IMR-90 (cell line): ENCODE data around the gene TRIM36.

Experiments
- BHLHE40 ChIP-seq: fragments of 150-350 bp; IDR thresholded peaks from 2 replicates; pipeline ENCODE4 v1.6.1; 2016; ENCODE audit warnings: mild to moderate bottlenecking, low read depth, low read length
- CEBPB ChIP-seq: IDR thresholded peaks from 2 replicates; pipeline ENCODE4 v1.6.1; 2012; ENCODE audit warnings: low read depth, low read length, improper control_type of control experiment
- POLR2A ChIP-seq: IDR thresholded peaks from 2 replicates; pipeline ENCODE4 v1.6.1; 2012; ENCODE audit warnings: mild to moderate bottlenecking, low read depth, low read length
- RAD21 ChIP-seq: IDR thresholded peaks from 2 replicates; pipeline ENCODE4 v1.6.1; 2012; ENCODE audit warnings: low read length, improper control_type of control experiment
- RCOR1 ChIP-seq: IDR thresholded peaks from 2 replicates; pipeline ENCODE4 v1.6.1; 2012; ENCODE audit warnings: mild to moderate bottlenecking, low read length, improper control_type of control experiment; ENCODE audit not compliant: insufficient replicate concordance
- SMC3 ChIP-seq: fragments of 150-350 bp; IDR thresholded peaks from 2 replicates; pipeline ENCODE4 v1.6.1; 2016; ENCODE audit warnings: low read depth, mild to moderate bottlenecking, antibody characterized with exemption, low read length, moderate library complexity
- TF ChIP-seq, protein P1 (sequence below): conservative IDR thresholded peaks from 2 replicates; pipeline ENCODE4 v1.5.1; 2012; ENCODE audit warnings: mild to moderate bottlenecking, low read depth, low read length, improper control_type of control experiment
- TF ChIP-seq, protein P2 (sequence below): fragments of 150-350 bp; IDR thresholded peaks from 2 replicates; pipeline ENCODE4 v1.6.1; 2017; ENCODE audit warnings: mild to moderate bottlenecking, antibody characterized with exemption, low read length, low read depth
- TF ChIP-seq, protein P3 (sequence below): fragments of 150-350 bp; IDR thresholded peaks from 2 replicates; pipeline ENCODE4 v1.6.1; 2016; ENCODE audit warnings: low read depth, mild to moderate bottlenecking, low read length, moderate library complexity, borderline replicate concordance

DNA sequence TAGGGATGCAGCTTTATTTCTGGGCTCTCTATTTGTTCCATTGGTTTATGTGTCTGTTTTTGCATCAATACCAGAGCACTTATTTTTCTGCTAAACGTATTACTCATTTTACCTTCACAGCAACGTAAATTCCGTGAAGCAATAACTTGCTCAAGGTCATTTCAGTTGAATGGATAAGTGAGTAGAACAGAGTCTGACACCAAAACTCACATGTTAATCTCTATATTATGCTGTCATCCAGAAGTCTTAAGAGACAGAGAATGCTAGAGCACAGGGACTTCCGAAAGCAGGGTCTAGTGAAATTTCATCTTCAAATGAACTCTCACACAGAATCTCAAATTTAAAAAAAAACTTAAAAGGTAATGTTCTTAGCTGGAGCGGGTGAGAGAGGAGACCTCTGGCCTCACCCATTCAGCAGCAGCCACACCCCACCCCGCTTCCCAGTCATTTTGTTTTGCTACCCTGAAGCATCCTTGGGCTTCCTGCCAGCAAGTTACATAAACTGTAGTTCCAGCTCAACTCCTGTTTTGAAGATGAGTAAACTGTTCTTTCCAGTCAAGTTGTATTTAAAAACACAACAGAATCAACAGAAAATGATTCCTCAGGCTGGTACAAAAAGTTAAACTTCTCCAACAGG, 69.3 kb downstream of the TRIM36 start:
- no peak for TF ChIP-seq CEBPB
- no peak for TF ChIP-seq RAD21
- TF ChIP-seq SMC3: no peak
- TF ChIP-seq, protein P1, sequence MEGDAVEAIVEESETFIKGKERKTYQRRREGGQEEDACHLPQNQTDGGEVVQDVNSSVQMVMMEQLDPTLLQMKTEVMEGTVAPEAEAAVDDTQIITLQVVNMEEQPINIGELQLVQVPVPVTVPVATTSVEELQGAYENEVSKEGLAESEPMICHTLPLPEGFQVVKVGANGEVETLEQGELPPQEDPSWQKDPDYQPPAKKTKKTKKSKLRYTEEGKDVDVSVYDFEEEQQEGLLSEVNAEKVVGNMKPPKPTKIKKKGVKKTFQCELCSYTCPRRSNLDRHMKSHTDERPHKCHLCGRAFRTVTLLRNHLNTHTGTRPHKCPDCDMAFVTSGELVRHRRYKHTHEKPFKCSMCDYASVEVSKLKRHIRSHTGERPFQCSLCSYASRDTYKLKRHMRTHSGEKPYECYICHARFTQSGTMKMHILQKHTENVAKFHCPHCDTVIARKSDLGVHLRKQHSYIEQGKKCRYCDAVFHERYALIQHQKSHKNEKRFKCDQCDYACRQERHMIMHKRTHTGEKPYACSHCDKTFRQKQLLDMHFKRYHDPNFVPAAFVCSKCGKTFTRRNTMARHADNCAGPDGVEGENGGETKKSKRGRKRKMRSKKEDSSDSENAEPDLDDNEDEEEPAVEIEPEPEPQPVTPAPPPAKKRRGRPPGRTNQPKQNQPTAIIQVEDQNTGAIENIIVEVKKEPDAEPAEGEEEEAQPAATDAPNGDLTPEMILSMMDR: no peak
- TF ChIP-seq POLR2A: no peak
- TF ChIP-seq, protein P2, sequence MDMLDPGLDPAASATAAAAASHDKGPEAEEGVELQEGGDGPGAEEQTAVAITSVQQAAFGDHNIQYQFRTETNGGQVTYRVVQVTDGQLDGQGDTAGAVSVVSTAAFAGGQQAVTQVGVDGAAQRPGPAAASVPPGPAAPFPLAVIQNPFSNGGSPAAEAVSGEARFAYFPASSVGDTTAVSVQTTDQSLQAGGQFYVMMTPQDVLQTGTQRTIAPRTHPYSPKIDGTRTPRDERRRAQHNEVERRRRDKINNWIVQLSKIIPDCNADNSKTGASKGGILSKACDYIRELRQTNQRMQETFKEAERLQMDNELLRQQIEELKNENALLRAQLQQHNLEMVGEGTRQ: no peak
- TF ChIP-seq, protein P3, sequence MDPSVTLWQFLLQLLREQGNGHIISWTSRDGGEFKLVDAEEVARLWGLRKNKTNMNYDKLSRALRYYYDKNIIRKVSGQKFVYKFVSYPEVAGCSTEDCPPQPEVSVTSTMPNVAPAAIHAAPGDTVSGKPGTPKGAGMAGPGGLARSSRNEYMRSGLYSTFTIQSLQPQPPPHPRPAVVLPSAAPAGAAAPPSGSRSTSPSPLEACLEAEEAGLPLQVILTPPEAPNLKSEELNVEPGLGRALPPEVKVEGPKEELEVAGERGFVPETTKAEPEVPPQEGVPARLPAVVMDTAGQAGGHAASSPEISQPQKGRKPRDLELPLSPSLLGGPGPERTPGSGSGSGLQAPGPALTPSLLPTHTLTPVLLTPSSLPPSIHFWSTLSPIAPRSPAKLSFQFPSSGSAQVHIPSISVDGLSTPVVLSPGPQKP: no peak
- TF ChIP-seq BHLHE40: no peak
- no peak for TF ChIP-seq RCOR1
